ENCODE results near the gene LHPP. TPM values are rescaled to one million over a fixed set of nuclear protein-coding genes. Genes with fewer than 3 reads are reported as not detected.
A peak's percentile ranks its signal among the peaks of the same experiment; 100 is the strongest.

LHPP gene
- total and polyA plus RNA-seq, 2 experiments from 2014 or later, result 27.4 to 40.2 TPM

GRCh38 chr10:124650820-124651401 lies 189.3 kb downstream of the LHPP start (continued):
- TF ChIP-seq REST (IDR thresholded peaks at IDR 0.05; ENCODE audit: unreplicated experiment) (no peak), NANOG (IDR thresholded peaks at IDR 0.05; ENCODE audit: borderline replicate concordance) (no peak), CREB1 (CRISPR knock-in tag; IDR thresholded peaks at IDR 0.05; ENCODE audit: low read depth) (no peak), POLR2AphosphoS5 (IDR thresholded peaks at IDR 0.05; ENCODE audit: low read depth) (no peak), EZH2 (IDR thresholded peaks at IDR 0.05; ENCODE audit: low read depth, unreplicated experiment) (no peak), JUNB (IDR thresholded peaks at IDR 0.05; ENCODE audit: unreplicated experiment) (no peak), ETS1 (IDR thresholded peaks at IDR 0.05) (no peak)

DNA sequence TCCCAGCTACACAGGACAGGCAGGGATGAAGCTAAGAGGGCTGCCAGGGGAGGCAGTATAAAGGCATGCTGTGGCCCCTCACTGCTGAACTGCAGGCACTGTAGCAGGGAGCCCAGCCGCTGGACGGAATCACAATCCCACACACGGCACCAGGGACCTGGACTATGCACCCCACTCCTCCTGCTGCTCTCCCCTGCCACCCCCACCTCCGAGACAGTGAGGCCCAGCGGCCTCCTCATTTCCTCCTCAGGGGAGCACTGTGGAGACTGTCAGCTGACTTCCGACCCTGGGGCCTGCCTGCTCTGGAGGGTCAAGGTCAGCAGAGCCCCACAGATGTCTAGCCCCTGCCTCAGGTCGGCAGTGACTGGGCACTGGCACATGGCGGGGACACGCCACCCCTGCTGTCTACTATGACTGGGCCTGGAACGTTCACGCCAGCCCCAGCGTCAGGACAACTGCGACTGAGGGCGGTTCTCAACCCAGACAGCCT lies 189.8 kb downstream of the LHPP start:
- peak; percentile 23; the same call in 2 of the 3 replicates for ATAC-seq
- Mint-ChIP-seq H3K36me3 (ENCODE audit: low read depth) (no peaks in the 10 kb centered on the region), H3K4me1 (peaks cover 44% of the 10 kb centered on the region), H3K27ac (peak overlapping the region; percentile 93; the same call in 1 of the 2 replicates), H3K27me3 (ENCODE audit: insufficient read depth, low read depth, poor library complexity) (peaks cover 3% of the 10 kb centered on the region), H3K9me3 (no peaks in the 10 kb centered on the region; the same call in 2 of the 3 replicates), H3K4me3 (no peak overlapping the region)
- Histone ChIP-seq H4K20me1 (replicated peaks; ENCODE audit: insufficient read depth) (no peaks in the 10 kb centered on the region), H3K4me1 (ENCODE audit: insufficient read depth) (peaks cover 13% of the 10 kb centered on the region), H3K79me2 (replicated peaks; ENCODE audit: insufficient read depth) (no peaks in the 10 kb centered on the region), H3F3A (replicated peaks; ENCODE audit: low read depth) (no peaks in the 10 kb centered on the region), H3K36me3 (ENCODE audit: insufficient read depth) (no peaks in the 10 kb centered on the region), H3K27ac (ENCODE audit: low read depth) (peak overlapping the region; percentile 78; the same call in 1 of the 2 replicates), H3K4me2 (no peak overlapping the region), H3K9me2 (ENCODE audit: insufficient read depth) (no peaks in the 10 kb centered on the region), H2AFZ (no peak overlapping the region), H3K4me3 (no peak overlapping the region), H3K27me3 (ENCODE audit: insufficient read depth) (no peaks in the 10 kb centered on the region)
- DNase-seq (ENCODE audit: low spot score), result no peak
- TF ChIP-seq REST (IDR thresholded peaks at IDR 0.05; ENCODE audit: unreplicated experiment) (no peak), JUNB (IDR thresholded peaks at IDR 0.05; ENCODE audit: unreplicated experiment) (no peak), ZNF114 (CRISPR knock-in tag; IDR thresholded peaks at IDR 0.05) (no peak), STAT1 (IDR thresholded peaks at IDR 0.05; ENCODE audit: unreplicated experiment) (no peak), NANOG (IDR thresholded peaks at IDR 0.05; ENCODE audit: borderline replicate concordance) (no peak), EZH2phosphoT487 (IDR thresholded peaks at IDR 0.05; ENCODE audit: unreplicated experiment) (no peak), CREB1 (CRISPR knock-in tag; IDR thresholded peaks at IDR 0.05; ENCODE audit: low read depth) (no peak)

All from GM23338 (cell line).